ENCODE results near the gene GJB3.

DNA sequence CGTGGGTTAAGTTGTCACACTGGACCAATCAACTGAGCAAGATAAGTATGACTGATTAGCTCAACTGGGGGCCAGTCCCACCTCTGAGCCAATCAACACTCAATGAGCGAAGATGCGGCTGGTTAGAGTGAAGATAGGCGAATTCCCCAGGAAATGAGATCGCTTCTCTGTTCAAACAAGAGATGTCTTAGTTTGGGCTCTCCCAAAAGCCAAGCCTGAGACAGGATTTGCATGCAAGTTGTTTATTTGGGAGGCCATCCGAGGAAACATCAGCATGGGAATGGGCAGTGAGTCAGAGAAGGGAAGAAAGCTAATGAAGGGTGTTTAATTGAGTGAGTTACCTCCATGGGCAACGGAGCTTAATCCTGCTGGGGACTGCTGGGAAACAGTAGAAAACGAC lies 31.0 kb upstream of the GJB3 start:
- no peak for TF ChIP-seq EZH2 (IDR thresholded peaks at IDR 0.05)
- TF ChIP-seq POLR2AphosphoS5 (IDR thresholded peaks at IDR 0.05; ENCODE audit: borderline replicate concordance, low read depth, low read length), result no peak

All from SK-N-MC (cell line).